GM18951 (cell line): Measurements from ENCODE around the gene TBK1.
"Not testable (repeated sequence)": the region's sequence is repeated elsewhere in the genome, so short reads cannot be mapped to it uniquely, and the experiment has no call there.

Experiments
- POLR2A ChIP-seq: IDR thresholded peaks from 4 replicates; pipeline ENCODE4 v1.6.1; 2011; ENCODE audit warnings: mild to moderate bottlenecking; ENCODE audit not compliant: insufficient read length, insufficient read depth; ENCODE audit errors: extremely low read depth
- in situ Hi-C: fragments of 300-500 bp; cut with MboI; formaldehyde crosslinking; loops from one replicate; pipeline ENCODE4 v1.12.0; 2022; ENCODE audit warnings: low sequenced_read_pairs, mixed read lengths, inconsistent platforms; ENCODE audit not compliant: unreplicated experiment

TBK1 gene

DNA sequence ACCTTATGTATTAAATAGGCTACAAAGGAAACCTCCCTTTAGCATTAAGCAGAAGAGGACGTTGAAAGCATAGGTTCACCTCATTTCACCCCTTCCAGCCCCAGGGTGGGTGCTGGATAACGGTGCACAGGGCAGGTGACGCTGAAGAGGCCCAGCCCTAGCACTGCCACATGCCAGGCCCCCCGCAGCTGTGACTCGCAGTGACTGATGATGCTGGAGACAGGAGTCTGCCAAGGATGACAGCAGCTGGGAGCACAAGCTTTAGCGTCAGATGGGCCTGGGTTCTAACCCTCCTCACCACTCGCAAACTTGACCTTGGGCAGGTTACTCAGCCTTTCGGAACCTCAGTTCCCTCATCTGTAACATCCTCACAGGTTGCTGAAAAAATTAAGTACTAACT is 76.7 kb downstream of the TBK1 start:
- in situ Hi-C loops, result no loop called here

DNA sequence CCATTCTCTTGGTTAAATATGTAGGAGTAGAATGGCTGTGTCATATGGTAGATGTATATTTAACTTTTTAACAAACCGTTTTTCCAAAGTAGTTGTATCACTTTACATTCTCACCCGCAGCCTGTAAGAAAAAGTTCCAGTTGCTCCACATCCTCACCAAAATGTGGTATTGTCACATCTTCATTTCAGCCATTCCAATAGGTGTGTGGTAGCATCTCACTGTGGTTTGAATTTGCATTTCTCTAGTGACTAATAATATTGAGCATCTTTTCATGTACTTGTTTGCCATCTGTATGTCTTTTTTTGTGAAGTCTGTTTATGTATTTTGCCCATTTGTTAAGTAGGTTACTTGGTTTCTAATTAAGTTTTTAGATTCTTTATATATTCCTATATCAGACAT is 78.6 kb downstream of the TBK1 start:
- in situ Hi-C loops, result no loop called here
- TF ChIP-seq POLR2A, result no peak

More for the DNA sequence above, 76.7 kb downstream of the TBK1 start:
- no peak for TF ChIP-seq POLR2A

DNA sequence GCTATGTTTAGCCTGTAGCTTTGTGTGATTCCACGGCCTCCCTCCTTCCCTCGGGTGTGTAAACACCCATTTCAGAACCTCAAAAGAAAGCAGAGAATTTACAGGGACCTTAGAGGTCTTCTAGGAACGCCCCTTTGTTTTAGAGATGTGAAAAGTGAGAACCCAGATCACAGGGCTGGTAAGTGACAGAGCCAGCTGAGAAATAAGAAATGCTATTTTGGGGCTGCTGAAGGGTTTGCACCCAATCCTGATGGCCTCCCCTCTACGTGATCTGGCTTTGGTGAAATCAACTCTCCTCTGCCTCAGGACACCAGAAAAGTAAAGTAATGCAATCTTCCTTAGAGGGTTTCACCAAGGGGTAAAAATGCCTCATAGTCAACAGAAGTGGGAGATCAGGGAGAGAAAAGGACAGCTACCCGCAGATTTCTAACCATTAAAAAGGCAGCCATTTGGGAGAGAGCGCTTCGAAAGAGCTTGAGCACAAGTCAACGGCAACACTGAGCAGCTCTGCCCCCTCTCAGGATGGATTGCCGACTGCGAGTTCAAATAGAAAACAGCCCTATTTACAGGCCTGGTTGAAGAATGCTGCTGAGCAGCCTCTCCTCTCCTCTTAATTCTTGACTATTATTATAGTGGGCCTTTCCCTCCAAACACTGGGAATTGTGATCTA is 79.9 kb downstream of the TBK1 start:
- in situ Hi-C loops, result no loop called here

DNA sequence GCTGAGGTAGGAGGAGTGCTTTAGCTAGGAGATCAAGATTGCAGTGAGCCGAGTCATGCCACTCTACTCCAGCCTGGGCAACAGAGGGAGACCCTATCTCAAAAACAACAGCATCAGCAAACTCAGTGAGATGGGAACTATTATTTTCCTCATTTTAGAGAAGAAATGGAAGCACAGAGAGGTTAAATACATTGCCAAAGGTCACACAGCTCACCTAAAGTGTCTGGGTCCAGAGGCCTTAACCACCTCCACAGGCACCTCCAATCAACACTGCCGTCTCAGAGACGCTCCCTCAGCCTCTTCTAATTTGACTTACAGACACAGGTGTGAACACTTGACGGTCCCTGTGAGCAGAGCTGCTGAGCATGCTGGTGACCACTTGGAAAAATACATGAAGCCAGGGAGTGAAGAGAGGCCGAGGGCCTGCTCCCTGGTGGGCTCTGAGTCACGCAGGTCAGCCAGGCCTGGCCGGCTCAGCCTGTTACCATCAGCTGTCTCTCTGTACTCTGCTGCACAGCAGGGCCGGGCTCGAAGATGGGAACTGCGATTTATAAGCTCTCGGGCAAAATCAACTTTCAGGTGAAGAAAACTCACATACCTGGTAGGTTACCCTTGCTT is 80.9 kb downstream of the TBK1 start:
- no peak for TF ChIP-seq POLR2A

More for the DNA sequence above, 79.9 kb downstream of the TBK1 start:
- TF ChIP-seq POLR2A, result no peak

DNA sequence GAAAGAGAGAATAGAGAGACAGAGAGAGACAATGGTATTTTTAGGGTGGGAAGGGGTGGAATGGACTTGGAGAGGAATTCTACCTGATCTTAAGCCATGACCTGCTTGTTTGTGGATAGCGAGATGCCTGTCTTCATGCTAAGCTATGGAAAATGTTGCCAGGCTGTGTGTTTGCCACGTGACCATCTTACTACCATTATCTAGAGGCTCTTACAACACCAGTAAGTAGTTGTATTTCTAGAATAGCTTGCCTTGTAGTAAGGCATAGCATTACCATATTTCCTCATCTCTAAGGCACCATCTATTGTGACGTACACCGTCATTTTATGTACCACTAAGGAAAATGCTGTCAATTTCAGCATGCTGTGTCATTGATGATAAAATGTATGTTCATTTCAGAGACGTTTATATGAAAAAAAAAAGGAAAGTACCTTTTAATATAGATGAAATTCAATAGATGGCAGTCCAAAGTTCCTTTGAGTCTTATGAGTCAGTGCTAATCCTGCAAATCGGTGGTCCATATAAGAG is 82.8 kb downstream of the TBK1 start:
- in situ Hi-C loops, result no loop called here
- TF ChIP-seq POLR2A, result no peak

More for the DNA sequence above, 80.9 kb downstream of the TBK1 start:
- in situ Hi-C loops, result no loop called here

DNA sequence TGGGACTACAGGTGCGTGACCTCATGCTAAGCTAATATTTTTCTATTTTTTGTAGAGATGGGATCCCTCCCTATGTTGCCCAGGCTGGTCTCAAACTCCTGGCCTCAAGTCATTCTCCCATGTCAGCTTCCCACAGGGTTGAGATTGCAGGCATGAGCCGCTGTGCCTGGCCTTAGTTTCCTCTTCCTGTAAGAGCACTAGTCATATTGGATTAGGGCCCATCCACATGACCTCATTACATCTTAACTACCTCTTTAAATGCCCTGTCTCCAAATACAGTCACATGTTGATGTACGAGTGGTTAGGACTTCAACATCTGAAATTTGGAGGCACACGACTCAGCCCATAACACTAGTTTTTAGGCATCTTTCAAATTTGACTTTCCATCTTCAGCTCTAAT is 86.2 kb downstream of the TBK1 start:
- in situ Hi-C loops, result no loop called here

DNA sequence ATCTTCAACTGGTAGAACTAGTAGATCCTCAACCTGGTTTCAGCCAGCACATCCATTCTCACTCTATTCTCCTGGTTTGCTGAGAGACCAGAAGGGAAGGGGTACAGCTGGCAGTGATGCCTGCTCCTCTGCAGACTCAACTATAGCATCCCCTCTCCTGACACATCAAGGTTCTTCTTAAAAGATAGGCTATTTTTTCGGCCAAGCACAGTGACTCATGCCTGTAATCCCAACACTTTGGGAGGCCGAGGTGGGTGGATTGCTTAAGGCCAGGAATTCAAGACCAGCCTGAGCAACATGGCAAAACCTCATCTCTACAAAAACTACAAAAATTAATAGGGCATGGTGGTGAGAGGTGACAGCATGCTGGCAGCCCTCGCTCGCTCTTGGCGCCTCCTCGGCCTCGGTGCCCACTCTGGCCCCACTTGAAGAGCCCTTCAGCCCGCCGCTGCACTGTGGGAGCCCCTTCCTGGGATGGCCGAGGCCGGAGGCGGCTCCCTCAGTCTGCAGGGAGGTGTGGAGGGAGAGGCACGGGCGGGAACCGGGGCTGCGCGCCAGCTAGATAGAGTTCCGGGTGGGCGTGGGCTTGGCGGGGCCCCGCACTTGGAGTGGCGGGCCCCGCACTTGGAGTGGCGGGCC is 90.6 kb downstream of the TBK1 start:
- in situ Hi-C loops, result not testable (repeated sequence)

More for the DNA sequence above, 86.2 kb downstream of the TBK1 start:
- TF ChIP-seq POLR2A, result no peak

DNA sequence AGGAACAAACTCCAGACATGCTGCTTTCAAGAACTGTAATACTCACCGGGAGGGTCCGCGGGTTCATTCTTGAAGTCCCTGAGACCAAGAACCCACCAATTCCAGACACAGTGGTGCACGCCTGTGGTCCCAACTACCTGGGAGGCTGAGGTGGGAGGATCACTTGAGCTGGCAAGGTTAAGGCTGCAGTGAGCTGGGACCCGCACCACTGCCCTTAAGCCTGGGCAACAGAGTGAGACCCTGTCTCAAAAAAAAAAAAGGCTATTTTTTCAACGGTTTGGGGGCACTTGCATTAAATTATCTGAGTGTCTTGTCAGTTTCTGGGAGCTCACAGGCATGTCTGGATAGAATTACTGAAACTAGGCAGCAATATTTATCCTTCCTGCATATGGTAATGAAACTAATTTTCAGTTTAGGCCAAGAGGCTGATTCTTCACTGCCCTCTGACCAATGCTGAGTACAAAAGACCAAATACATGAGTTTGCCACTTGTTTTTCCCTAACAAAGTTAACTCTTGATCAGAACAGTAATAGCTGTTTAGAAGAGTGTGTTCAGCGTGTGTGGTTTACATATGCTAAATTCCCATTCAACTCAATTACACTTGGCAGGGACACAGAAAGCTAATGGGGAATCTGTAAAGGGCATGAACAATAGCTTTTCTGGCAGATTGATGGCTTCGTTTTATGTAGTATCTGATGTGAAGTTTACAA is 92.6 kb downstream of the TBK1 start:
- no peak for TF ChIP-seq POLR2A
- in situ Hi-C loops, result no loop called here

DNA sequence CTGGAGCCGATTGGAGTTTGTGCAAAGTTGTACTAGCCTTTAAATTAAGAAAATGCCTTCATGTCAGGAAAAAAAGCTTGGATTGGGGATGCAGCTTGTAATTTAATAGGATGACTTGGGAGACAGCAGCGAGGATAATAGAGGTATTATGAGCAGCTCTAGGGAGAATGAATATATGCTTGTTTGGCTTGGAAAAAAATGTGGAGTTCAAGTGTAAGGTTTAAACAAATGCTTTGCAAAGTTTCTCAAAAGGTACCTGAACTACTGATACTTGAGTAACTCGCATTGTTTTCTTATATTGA is 93.1 kb downstream of the TBK1 start:
- in situ Hi-C loops, result no loop called here
- no peak for TF ChIP-seq POLR2A

DNA sequence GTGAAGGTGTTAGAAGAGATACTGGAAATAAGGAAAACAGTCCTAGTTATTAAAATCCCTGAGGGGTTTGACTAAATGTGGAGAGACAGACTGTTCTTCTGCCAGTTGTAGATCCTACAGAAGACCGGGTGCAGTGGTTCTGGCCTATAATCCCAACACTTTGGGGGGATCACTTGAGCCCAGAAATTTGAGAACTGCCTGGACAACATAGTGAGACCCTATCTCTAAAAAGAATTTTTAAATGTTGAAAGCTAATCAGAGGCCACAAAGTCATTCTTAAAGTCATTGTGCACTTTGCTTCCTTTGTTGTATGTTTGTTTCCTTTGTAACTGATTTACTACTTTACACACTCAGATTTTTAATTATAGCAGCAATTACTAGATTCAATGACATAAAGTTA is 97.2 kb downstream of the TBK1 start:
- no peak for TF ChIP-seq POLR2A
- in situ Hi-C loops, result no loop called here

DNA sequence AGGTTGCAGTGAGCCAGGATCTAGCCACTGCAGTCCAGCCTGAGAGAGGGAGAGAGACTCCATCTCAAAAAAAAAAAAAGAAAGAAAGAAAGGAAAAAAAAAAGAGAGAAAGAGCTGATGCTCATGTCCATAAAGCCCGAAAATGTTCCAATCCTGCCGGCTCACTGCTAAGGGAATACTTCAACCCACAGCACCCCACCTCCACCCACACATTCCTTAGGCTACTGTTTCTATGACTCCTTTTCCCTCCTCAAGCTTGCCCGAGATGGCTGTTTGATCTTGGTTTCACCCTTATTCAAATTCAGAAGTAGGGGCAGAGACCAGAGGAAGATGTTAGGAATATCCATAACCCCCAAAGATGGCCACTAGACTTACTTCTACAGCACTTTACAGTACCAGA is 98.8 kb downstream of the TBK1 start:
- in situ Hi-C loops, result loop anchor here (10.0 kb wide), 1 partner anchor 154 kb away; no protein-coding TSS in a partner anchor
- no peak for TF ChIP-seq POLR2A

DNA sequence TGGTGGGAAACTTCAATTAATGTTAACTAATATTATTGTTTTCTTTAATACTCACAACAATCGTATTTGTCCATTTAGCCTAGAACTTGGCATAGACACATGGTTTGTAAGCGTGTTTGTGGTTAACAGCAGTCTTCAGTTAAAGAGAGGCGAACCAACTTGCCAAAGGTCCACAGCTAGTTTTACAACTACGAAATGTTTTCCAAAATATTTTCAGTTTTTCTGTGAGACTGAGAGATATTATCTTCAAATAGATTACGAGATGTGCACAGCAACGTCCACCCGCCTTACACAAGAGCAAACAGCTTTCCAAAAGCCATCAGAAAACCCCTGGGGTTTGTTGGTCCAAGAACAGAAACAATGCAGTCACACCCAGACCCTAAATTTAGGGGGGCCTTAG is 99.8 kb downstream of the TBK1 start:
- TF ChIP-seq POLR2A, result no peak
- in situ Hi-C loops, result loop anchor here (10.0 kb wide), 1 partner anchor 153 kb away; no protein-coding TSS in a partner anchor
